Suprapubic skin (tissue), 3 donors: ENCODE measurements around the gene NEK4.

Source experiments
- CTCF ChIP-seq, 2 donors: fragments of 200-600 bp in 1 of 2; fragments of 450-650 bp in 1 of 2; sonication (generic) in 1 of 2; IDR thresholded peaks; one replicate each; pipeline ENCODE4 v1.5.1; 2016 to 2019; ENCODE audit warnings: antibody characterized with exemption in 2 of 2, mild to moderate bottlenecking in 1 of 2, moderate library complexity in 1 of 2
- POLR2AphosphoS5 ChIP-seq, 3 donors: sonication (generic); formaldehyde crosslinking; IDR thresholded peaks; one replicate each; pipeline ENCODE4 v1.6.1; 2017; ENCODE audit warnings: antibody characterized with exemption in 3 of 3

DNA sequence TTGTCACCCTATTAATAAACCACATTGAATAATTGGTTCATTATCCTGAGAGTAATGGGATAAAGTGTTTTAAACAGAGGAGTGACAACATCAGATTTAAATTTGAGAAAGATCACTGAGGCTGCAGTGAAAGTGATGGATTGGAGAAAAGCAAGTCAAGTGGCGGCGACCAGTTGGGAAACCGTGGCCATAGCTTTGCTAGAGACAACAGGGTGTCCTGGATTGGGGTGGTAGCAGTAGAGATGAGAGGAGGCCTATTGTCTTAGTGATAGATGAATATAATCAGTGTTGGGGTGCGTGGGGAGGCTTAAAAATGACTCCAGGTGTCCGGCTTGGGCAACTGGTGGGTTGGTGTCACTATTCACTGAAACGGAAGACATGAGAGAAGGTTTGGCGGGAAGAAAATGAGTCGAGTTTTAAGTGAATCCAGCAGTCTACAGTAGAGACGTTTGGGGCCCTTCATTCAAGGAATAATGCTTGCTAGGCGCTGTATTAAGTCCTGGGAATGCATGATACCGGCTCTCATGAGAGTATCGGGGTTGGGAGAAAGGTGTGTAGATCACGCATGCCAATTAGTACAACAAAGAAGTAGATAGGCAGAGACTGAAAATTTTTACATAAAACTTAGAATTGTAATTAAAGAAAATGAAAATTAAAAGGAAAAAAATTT is 819 bp downstream of the NEK4 start:
- TF ChIP-seq CTCF (IDR thresholded peaks at IDR 0.05) (no peak), POLR2AphosphoS5 (IDR thresholded peaks at IDR 0.05) (no peak)
